GM12878 (cell line): Measurements from ENCODE around the gene VWA3A. TPM values are rescaled to one million over a fixed set of nuclear protein-coding genes. Genes with fewer than 3 reads are reported as not detected.

Experiments used
- ATAC-seq: fragments of 200-7000 bp; cut with Tn5 transposase; 3 replicates; pipeline ENCODE4 v1.9.1; 2020; ENCODE audit warnings: mild to moderate bottlenecking, moderate library complexity
- BruUV-seq: library from RNA; stranded (reverse); fragments of 400-500 nt; replicated peaks from 2 replicates; lab custom pipeline; 2021; lab: Mats Ljungman, UMichigan
- CTCF ChIA-PET: fragments of 300-600 bp; sonication (Branson Sonifier 250); formaldehyde crosslinking; extraction: SDS; loops from one replicate; lab custom pipeline; 2021; ENCODE audit warnings: inconsistent platforms; lab: Yijun Ruan, JAX
- POLR2A ChIA-PET: fragments of 350-600 bp; formaldehyde crosslinking; extraction: SDS; loops from one replicate; lab custom pipeline; 2021; ENCODE audit warnings: inconsistent platforms; lab: Charles Lee
- RAD21 ChIA-PET: fragments of 300-600 bp; sonication (Branson Sonifier 250); formaldehyde crosslinking; loops from one replicate; lab custom pipeline; 2023; ENCODE audit warnings: antibody characterized with exemption; ENCODE audit not compliant: unreplicated experiment; lab: Charles Lee
- SMC1A ChIA-PET: fragments of 300-600 bp; sonication (Branson Sonifier 250); formaldehyde crosslinking; loops from one replicate; lab custom pipeline; 2023; ENCODE audit not compliant: unreplicated experiment, uncharacterized antibody; lab: Charles Lee
- DNase-seq: peaks from one replicate; pipeline ENCODE4 v3.0.0-alpha.2; 2011; ENCODE audit warnings: low read depth, low spot score
- FAIRE-seq: peaks from 3 replicates; lab custom pipeline; 2011; peaks lifted over from hg19 to GRCh38; lab: Jason Lieb, UNC
- H2AFZ ChIP-seq: 2 replicates; pipeline ENCODE4 v1.6.0; 2011; ENCODE audit warnings: low read depth, low read length, control low read depth; ENCODE audit not compliant: control insufficient read depth
- H3K27ac ChIP-seq: 2 replicates; pipeline ENCODE4 v1.5.1; 2011; ENCODE audit warnings: control low read depth; ENCODE audit not compliant: control insufficient read depth, insufficient read depth
- H3K27me3 ChIP-seq, 2 experiments: replicated peaks in 1 of 2; 2 replicates each; pipeline versions ENCODE4 v1.6.0 to v1.6.1; 2011; ENCODE audit warnings: low read length in 1 of 2; ENCODE audit not compliant: control insufficient read depth in 2 of 2, insufficient read depth in 2 of 2
- H3K36me3 ChIP-seq, 2 experiments: 2 replicates each; pipeline ENCODE4 v1.5.1; 2011; ENCODE audit warnings: low read length in 1 of 2; ENCODE audit not compliant: control insufficient read depth in 2 of 2, insufficient read depth in 2 of 2
- H3K4me1 ChIP-seq: 2 replicates; pipeline ENCODE4 v1.6.1; 2011; ENCODE audit warnings: mild to moderate bottlenecking, low read length, moderate library complexity, mixed read lengths; ENCODE audit not compliant: control insufficient read depth, insufficient read depth
- H3K4me2 ChIP-seq: 2 replicates; pipeline ENCODE4 v1.6.0; 2011; ENCODE audit warnings: control low read depth; ENCODE audit not compliant: control insufficient read depth, insufficient read depth
- H3K4me3 ChIP-seq: fragments of 200-600 bp; sonication (generic); 2 replicates; pipeline ENCODE4 v1.5.1; 2016
- H3K79me2 ChIP-seq: 2 replicates; pipeline ENCODE4 v1.6.0; 2011; ENCODE audit warnings: low read length; ENCODE audit not compliant: control insufficient read depth, insufficient read depth
- H3K9ac ChIP-seq: 2 replicates; pipeline ENCODE4 v1.8.0; 2011; ENCODE audit warnings: low read length, control low read depth, mixed read lengths; ENCODE audit not compliant: control insufficient read depth, insufficient read depth
- H3K9me3 ChIP-seq: replicated peaks from 3 replicates; pipeline ENCODE4 v1.5.1; 2011; ENCODE audit warnings: mild to moderate bottlenecking, low read length; ENCODE audit not compliant: control insufficient read depth, insufficient read depth
- H4K20me1 ChIP-seq: 2 replicates; pipeline ENCODE4 v1.6.0; 2011; ENCODE audit not compliant: control insufficient read depth, insufficient read depth
- EED ChIP-seq: sonication (generic); IDR thresholded peaks from 2 replicates; pipeline ENCODE4 v1.6.1; 2016; ENCODE audit warnings: antibody characterized with exemption, low read depth
- EZH2 ChIP-seq: IDR thresholded peaks from 2 replicates; pipeline ENCODE4 v1.6.1; 2012; ENCODE audit warnings: low read depth, mild to moderate bottlenecking, control low read depth, inconsistent platforms, low read length, borderline replicate concordance; ENCODE audit not compliant: control insufficient read depth
- FOXM1 ChIP-seq: IDR thresholded peaks from 2 replicates; pipeline ENCODE4 v1.6.1; 2012; ENCODE audit warnings: low read depth, mild to moderate bottlenecking, inconsistent platforms, low read length, moderate library complexity
- HDAC2 ChIP-seq: fragments of 200-600 bp; sonication (generic); IDR thresholded peaks from 2 replicates; pipeline ENCODE4 v1.6.1; 2017
- MEF2B ChIP-seq: fragments of 450-650 bp; IDR thresholded peaks from 2 replicates; pipeline ENCODE4 v1.6.1; 2018; ENCODE audit warnings: mild to moderate bottlenecking, moderate library complexity; ENCODE audit not compliant: partially characterized antibody, poor library complexity, severe bottlenecking
- MTA2 ChIP-seq: fragments of 450-650 bp; IDR thresholded peaks from 2 replicates; pipeline ENCODE4 v1.6.1; 2016; ENCODE audit warnings: low read depth, mild to moderate bottlenecking, moderate library complexity
- NBN ChIP-seq: fragments of 450-650 bp; IDR thresholded peaks from 2 replicates; pipeline ENCODE4 v1.6.1; 2016
- NFIC ChIP-seq: IDR thresholded peaks from 2 replicates; pipeline ENCODE4 v1.6.1; 2012; ENCODE audit warnings: low read depth, mild to moderate bottlenecking, inconsistent platforms, low read length, moderate library complexity
- NFYA ChIP-seq: IDR thresholded peaks from 2 replicates; pipeline ENCODE4 v1.6.1; 2011; ENCODE audit warnings: low read depth, mild to moderate bottlenecking, low read length, improper control_type of control experiment, borderline replicate concordance
- NKRF ChIP-seq: fragments of 450-650 bp; conservative IDR thresholded peaks from 2 replicates; pipeline ENCODE4 v1.6.1; 2017; ENCODE audit warnings: mild to moderate bottlenecking, moderate library complexity
- PKNOX1 ChIP-seq: fragments of 450-650 bp; IDR thresholded peaks from 2 replicates; pipeline ENCODE4 v1.6.1; 2016; ENCODE audit warnings: mild to moderate bottlenecking
- POU2F2 ChIP-seq: IDR thresholded peaks from 3 replicates; pipeline ENCODE4 v1.6.1; 2011; ENCODE audit warnings: low read depth, mild to moderate bottlenecking, low read length, borderline replicate concordance
- RB1 ChIP-seq: fragments of 450-650 bp; formaldehyde crosslinking; IDR thresholded peaks from 2 replicates; pipeline ENCODE4 v1.6.1; 2017; ENCODE audit warnings: mild to moderate bottlenecking, borderline replicate concordance
- SMARCA5 ChIP-seq: fragments of 450-650 bp; IDR thresholded peaks from 2 replicates; pipeline ENCODE4 v1.6.1; 2017; ENCODE audit warnings: mild to moderate bottlenecking
- YBX1 ChIP-seq: fragments of 450-650 bp; IDR thresholded peaks from 2 replicates; pipeline ENCODE4 v1.6.1; 2016; ENCODE audit warnings: antibody characterized with exemption
- ZBTB40 ChIP-seq: fragments of 450-650 bp; IDR thresholded peaks from 2 replicates; pipeline ENCODE4 v1.6.1; 2016; ENCODE audit warnings: mild to moderate bottlenecking, moderate library complexity, borderline replicate concordance
- ZZZ3 ChIP-seq: IDR thresholded peaks from 2 replicates; pipeline ENCODE4 v1.6.1; 2011; ENCODE audit warnings: low read depth; ENCODE audit not compliant: control insufficient read depth, insufficient read length
- WGBS: methylation state at CpG from one replicate; pipeline ENCODE4 v1.1.6; 2016; ENCODE audit warnings: low lambda C conversion rate; ENCODE audit not compliant: insufficient replicate concordance, insufficient coverage; ENCODE audit errors: missing lambda C conversion rate; 5-methylcytosine and 5-hydroxymethylcytosine counted together
- in situ Hi-C: fragments of 300-500 bp; cut with MboI; formaldehyde crosslinking; loops from 9 replicates; pipeline ENCODE4 v1.14.3; 2018; ENCODE audit warnings: mixed read lengths
- intact Hi-C: fragments of 100-400 bp; cut with micrococcal nuclease; formaldehyde crosslinking; loops from one replicate; pipeline ENCODE4 v1.14.2; 2022; ENCODE audit not compliant: unreplicated experiment
- polyA plus RNA-seq, 11 experiments: library from polyadenylated mRNA; depleted of rRNA in 4 of 11; unstranded in 6 of 11; stranded (reverse) in 5 of 11; fragments of >200 nt; fragmentation: Nextera tagmentation in 4 of 11; fragmentation: Illumina TruSeq in 1 of 11; extraction: Ambion mirVana in 4 of 11; extraction: Trizol in 1 of 11; gene quantifications; 1 replicate in 1 of 11; 2 replicates in 10 of 11; pipeline versions ENCODE4 v1.2.1 to v1.2.3, GENCODE V29; 2011 to 2016; ENCODE audit warnings: inconsistent platforms in 2 of 11, missing spikeins in 2 of 11, low read depth in 1 of 11
- total RNA-seq, 4 experiments: library from RNA; depleted of rRNA in 3 of 4; stranded (reverse); fragments of >200 nt in 3 of 4; fragmentation: Illumina TruSeq in 1 of 4; extraction: Trizol in 1 of 4; gene quantifications; 2 replicates each; pipeline versions ENCODE4 v1.2.1 to v1.2.3, GENCODE V29; 2013 to 2021

The VWA3A gene
- total and polyA plus RNA-seq, 10 of the 15 experiments (the other 5 are each of a cell fraction or from before 2014, with no cell fraction given) = 0.01 TPM; not detected in 9

GRCh38 chr16:22050963-22051362 is 41.4 kb upstream of the VWA3A start (continued):
- TF ChIP-seq MTA2 (no peak), PKNOX1 (no peak)
- TF ChIP-seq, all 136 proteins: peak for 0

- H3K36me3 ChIP-seq = no peaks in the 10 kb centered on the region
- no TSS peak for BruUV-seq
- no peaks in the 10 kb centered on the region; the same call in 2 of the 3 replicates for H3K9me3 ChIP-seq
- H4K20me1 ChIP-seq = no peaks in the 10 kb centered on the region
- RAD21 ChIA-PET = no interaction called here
- no peak overlapping the region for H3K4me2 ChIP-seq
- DNase-seq (no peak), ATAC-seq (no peak), FAIRE-seq (no peak)
- peaks cover 4% of the 10 kb centered on the region; the same call in 1 of the 2 replicates for H3K4me1 ChIP-seq
- no peak overlapping the region for H3K4me3 ChIP-seq
- in situ Hi-C loops (no loop called here), intact Hi-C loops (loop anchor here (5.0 kb wide), 1 partner anchor 41 kb away; no protein-coding TSS in a partner anchor)
- CTCF ChIA-PET = interaction anchor here (0.6 to 1.5 kb wide), 2 partner anchors 24 to 792 kb away, joined by 3 to 4 read pairs; no protein-coding TSS in a partner anchor
- SMC1A ChIA-PET = interaction anchor here (1.1 to 3.7 kb wide), 2 partner anchors 40 to 136 kb away, joined by 3 to 11 read pairs; no protein-coding TSS in a partner anchor
- H3K9ac ChIP-seq = no peak overlapping the region
- POLR2A ChIA-PET = interaction anchor here (0.6 to 0.7 kb wide), 2 partner anchors 22 to 45 kb away, joined by 4 read pairs; no protein-coding TSS in a partner anchor
- 81% methylated on average over 3 of the region's 6 CpGs for WGBS
- no peak overlapping the region for H2AFZ ChIP-seq
- no peaks in the 10 kb centered on the region for H3K79me2 ChIP-seq
- H3K27me3 ChIP-seq = no peaks in the 10 kb centered on the region
- H3K27ac ChIP-seq = no peak overlapping the region
- no peak for TF ChIP-seq EZH2
- no peak for TF ChIP-seq EED
- TF ChIP-seq POU2F2 = no peak
- no peak for TF ChIP-seq NFIC
- TF ChIP-seq NBN = no peak
- no peak for TF ChIP-seq NKRF
- TF ChIP-seq RB1 = no peak
- no peak for TF ChIP-seq MEF2B
- TF ChIP-seq HDAC2 = no peak
- no peak for TF ChIP-seq YBX1
- TF ChIP-seq ZZZ3 = no peak
- TF ChIP-seq FOXM1 = no peak
- TF ChIP-seq ZBTB40 = no peak
- TF ChIP-seq NFYA = no peak
- TF ChIP-seq SMARCA5 = no peak
These were observed 39.4 kb upstream of the VWA3A start for GRCh38 chr16:22052980-22053379.
